HepG2 (cell line): ENCODE results near the gene C5orf47. TPM values are rescaled to one million over a fixed set of nuclear protein-coding genes. Genes with fewer than 3 reads are reported as not detected.

Source experiments
- CBX1 ChIP-seq: IDR thresholded peaks from one replicate; pipeline ENCODE4 v1.6.1; 2016; ENCODE audit warnings: antibody characterized with exemption, low read depth
- ERF ChIP-seq: IDR thresholded peaks from 2 replicates; pipeline ENCODE4 v1.6.1; 2018; ENCODE audit warnings: missing biosample characterization, missing genetic modification reagents
- FOXK1 ChIP-seq: sonication (generic); formaldehyde crosslinking; IDR thresholded peaks from 2 replicates; pipeline ENCODE4 v1.4.0; 2020; ENCODE audit warnings: low read depth, missing genetic modification reagents, borderline replicate concordance
- KLF6 ChIP-seq: IDR thresholded peaks from 2 replicates; pipeline ENCODE4 v1.8.0; 2016; ENCODE audit warnings: missing biosample characterization, missing genetic modification reagents
- KMT2B ChIP-seq: IDR thresholded peaks from 2 replicates; pipeline ENCODE4 v1.6.1; 2016; ENCODE audit warnings: missing genetic modification reagents, missing compliant biosample characterization
- MEIS2 ChIP-seq: sonication (generic); formaldehyde crosslinking; IDR thresholded peaks from 2 replicates; pipeline ENCODE4 v1.9.0; 2021; ENCODE audit warnings: mild to moderate bottlenecking, missing genetic modification reagents
- MIER2 ChIP-seq: IDR thresholded peaks from 2 replicates; pipeline ENCODE4 v1.6.1; 2016; ENCODE audit warnings: missing biosample characterization, missing genetic modification reagents
- NR2F1 ChIP-seq, 2 experiments: fragments of 450-650 bp in 1 of 2; formaldehyde crosslinking in 1 of 2; IDR thresholded peaks; 2 replicates each; pipeline versions ENCODE4 v1.5.0 to v1.6.1; 2016 to 2020; ENCODE audit warnings: mild to moderate bottlenecking in 1 of 2, missing compliant biosample characterization in 1 of 2, missing genetic modification reagents in 1 of 2, moderate library complexity in 1 of 2
- POGZ ChIP-seq: sonication (generic); formaldehyde crosslinking; IDR thresholded peaks from 2 replicates; pipeline ENCODE4 v1.4.0; 2020; ENCODE audit warnings: mild to moderate bottlenecking, missing genetic modification reagents
- RXRB ChIP-seq: IDR thresholded peaks from 2 replicates; pipeline ENCODE4 v1.6.1; 2016; ENCODE audit warnings: borderline replicate concordance, missing genetic modification reagents, missing compliant biosample characterization
- SIX1 ChIP-seq: sonication (generic); formaldehyde crosslinking; IDR thresholded peaks from 2 replicates; pipeline ENCODE4 v1.4.0; 2020; ENCODE audit warnings: missing genetic modification reagents, borderline replicate concordance
- ZBTB25 ChIP-seq: IDR thresholded peaks from 2 replicates; pipeline ENCODE4 v1.6.1; 2018; ENCODE audit warnings: missing genetic modification reagents
- ZMYM2 ChIP-seq: sonication (generic); formaldehyde crosslinking; IDR thresholded peaks from 2 replicates; pipeline ENCODE4 v1.8.0; 2022; ENCODE audit warnings: mild to moderate bottlenecking, missing genetic modification reagents
- ZNF136 ChIP-seq: sonication (generic); formaldehyde crosslinking; IDR thresholded peaks from 2 replicates; pipeline ENCODE4 v1.8.1; 2022; ENCODE audit warnings: low read depth, mild to moderate bottlenecking, moderate library complexity, missing genetic modification reagents
- ZNF232 ChIP-seq: sonication (generic); formaldehyde crosslinking; IDR thresholded peaks from 2 replicates; pipeline ENCODE4 v1.4.0; 2020; ENCODE audit warnings: missing genetic modification reagents, borderline replicate concordance
- ZNF256 ChIP-seq: sonication (generic); formaldehyde crosslinking; conservative IDR thresholded peaks from 2 replicates; pipeline ENCODE4 v1.4.0; 2020; ENCODE audit warnings: missing genetic modification reagents
- ZNF367 ChIP-seq: sonication (generic); formaldehyde crosslinking; IDR thresholded peaks from 2 replicates; pipeline ENCODE4 v1.4.0; 2020; ENCODE audit warnings: missing genetic modification reagents, borderline replicate concordance
- ZNF432 ChIP-seq: sonication (generic); formaldehyde crosslinking; IDR thresholded peaks from 2 replicates; pipeline ENCODE4 v1.5.0; 2020; ENCODE audit warnings: missing genetic modification reagents, mild to moderate bottlenecking, borderline replicate concordance
- ZNF550 ChIP-seq: sonication (generic); formaldehyde crosslinking; IDR thresholded peaks from 2 replicates; pipeline ENCODE4 v1.4.0; 2020; ENCODE audit warnings: mild to moderate bottlenecking, missing genetic modification reagents, borderline replicate concordance
- ZNF766 ChIP-seq: sonication (generic); formaldehyde crosslinking; IDR thresholded peaks from 2 replicates; pipeline ENCODE4 v1.5.0; 2020; ENCODE audit warnings: missing genetic modification reagents, borderline replicate concordance
- ZNF878 ChIP-seq: sonication (generic); formaldehyde crosslinking; IDR thresholded peaks from 2 replicates; pipeline ENCODE4 v1.8.1; 2023; ENCODE audit warnings: mild to moderate bottlenecking, missing genetic modification reagents, moderate library complexity
- polyA plus RNA-seq, 8 experiments: library from polyadenylated mRNA; depleted of rRNA in 3 of 8; stranded (reverse) in 7 of 8; unstranded in 1 of 8; fragments of >200 nt; fragmentation: Illumina TruSeq in 4 of 8; extraction: Trizol in 4 of 8; gene quantifications; 2 replicates each; pipeline versions ENCODE4 v1.2.1 to v1.2.3, GENCODE V29; 2011 to 2016; ENCODE audit warnings: low read depth in 4 of 8, missing spikeins in 1 of 8, mixed read lengths in 1 of 8; ENCODE audit not compliant: insufficient read depth in 1 of 8
- total RNA-seq, 5 experiments: library from RNA; depleted of rRNA; stranded (reverse); fragments of >200 nt; fragmentation: Illumina TruSeq; extraction: Trizol; gene quantifications; 2 replicates each; pipeline ENCODE4 v1.2.3, GENCODE V29; 2016; ENCODE audit warnings: low read depth in 1 of 5
- TF ChIP-seq, protein P1 (sequence below): sonication (generic); formaldehyde crosslinking; IDR thresholded peaks from 2 replicates; pipeline ENCODE4 v1.4.0; 2020; ENCODE audit warnings: missing genetic modification reagents; ENCODE audit errors: not compliant biosample characterization
- TF ChIP-seq, protein P2 (sequence below): sonication (generic); formaldehyde crosslinking; IDR thresholded peaks from 2 replicates; pipeline ENCODE4 v1.4.0; 2020; ENCODE audit warnings: low read depth, mild to moderate bottlenecking, missing genetic modification reagents
- TF ChIP-seq, protein P3 (sequence below), 2 experiments: IDR thresholded peaks; 2 replicates each; pipeline ENCODE4 v1.6.1; 2011 to 2012; ENCODE audit warnings: low read length in 2 of 2, borderline replicate concordance in 1 of 2, low read depth in 1 of 2, mild to moderate bottlenecking in 1 of 2, moderate library complexity in 1 of 2

C5orf47 gene
- total and polyA plus RNA-seq, 2 of the 13 experiments (the other 11 are each of a cell fraction or from before 2014, with no cell fraction given), result not detected

DNA sequence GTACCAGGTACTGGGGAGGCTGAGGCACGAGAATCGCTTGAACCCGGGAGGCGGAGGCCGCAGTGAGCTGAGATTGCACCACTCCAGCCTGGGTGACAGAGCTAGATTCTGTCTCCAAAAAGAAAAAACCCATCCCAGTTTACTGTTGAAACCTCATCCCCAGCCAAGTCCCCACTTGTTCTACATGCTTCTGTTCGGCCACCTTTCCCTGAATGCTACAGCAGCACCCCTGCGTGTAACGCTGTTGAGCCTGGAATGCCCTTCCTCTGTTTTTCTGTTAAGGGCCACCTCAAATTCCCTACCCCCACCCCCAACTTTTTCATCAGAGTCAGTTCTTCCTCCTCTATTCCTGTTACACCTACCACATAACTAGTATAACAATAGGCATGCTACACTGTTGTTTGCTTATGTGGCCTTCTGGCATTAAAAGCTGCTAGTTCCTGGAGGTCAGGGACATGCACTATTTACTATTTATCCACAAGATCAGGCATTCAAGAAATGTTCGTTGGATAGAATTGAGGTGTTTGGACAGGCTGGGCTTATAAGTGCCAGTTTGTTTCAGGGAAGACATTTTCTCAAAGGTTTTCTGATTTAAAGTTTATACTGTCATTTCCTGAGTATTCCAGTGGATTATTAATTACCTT is 47.1 kb upstream of the C5orf47 start (continued):
- TF ChIP-seq, protein P1, sequence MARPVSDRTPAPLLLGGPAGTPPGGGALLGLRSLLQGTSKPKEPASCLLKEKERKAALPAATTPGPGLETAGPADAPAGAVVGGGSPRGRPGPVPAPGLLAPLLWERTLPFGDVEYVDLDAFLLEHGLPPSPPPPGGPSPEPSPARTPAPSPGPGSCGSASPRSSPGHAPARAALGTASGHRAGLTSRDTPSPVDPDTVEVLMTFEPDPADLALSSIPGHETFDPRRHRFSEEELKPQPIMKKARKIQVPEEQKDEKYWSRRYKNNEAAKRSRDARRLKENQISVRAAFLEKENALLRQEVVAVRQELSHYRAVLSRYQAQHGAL (CRISPR knock-in tag), result no peak
- peak; percentile 91 for TF ChIP-seq ERF (CRISPR knock-in tag)
- TF ChIP-seq ZNF432 (CRISPR knock-in tag), result no peak
- 0 out of 2 replicates have a peak, but pooled peaks have one; percentile 31 for TF ChIP-seq ZNF878
- TF ChIP-seq, protein P2, sequence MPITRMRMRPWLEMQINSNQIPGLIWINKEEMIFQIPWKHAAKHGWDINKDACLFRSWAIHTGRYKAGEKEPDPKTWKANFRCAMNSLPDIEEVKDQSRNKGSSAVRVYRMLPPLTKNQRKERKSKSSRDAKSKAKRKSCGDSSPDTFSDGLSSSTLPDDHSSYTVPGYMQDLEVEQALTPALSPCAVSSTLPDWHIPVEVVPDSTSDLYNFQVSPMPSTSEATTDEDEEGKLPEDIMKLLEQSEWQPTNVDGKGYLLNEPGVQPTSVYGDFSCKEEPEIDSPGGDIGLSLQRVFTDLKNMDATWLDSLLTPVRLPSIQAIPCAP, result no peak
- no peak for TF ChIP-seq ZNF232 (CRISPR knock-in tag)
- TF ChIP-seq KMT2B, result peak; percentile 57; the same call in 1 of the 2 replicates
- TF ChIP-seq RXRB (CRISPR knock-in tag), result peak; percentile 92
- peak; percentile 60; the same call in 1 of the 2 replicates for TF ChIP-seq ZBTB25 (CRISPR knock-in tag)
- TF ChIP-seq ZNF136 (CRISPR knock-in tag), result no peak
- no peak for TF ChIP-seq ZNF766 (CRISPR knock-in tag)
- TF ChIP-seq MIER2 (CRISPR knock-in tag), result no peak
- TF ChIP-seq SIX1 (CRISPR knock-in tag), result peak; percentile 62; the same call in 1 of the 2 replicates
- TF ChIP-seq CBX1, result no peak
- no peak for TF ChIP-seq ZMYM2 (CRISPR knock-in tag)
- TF ChIP-seq ZNF550 (CRISPR knock-in tag), result no peak
- TF ChIP-seq POGZ (CRISPR knock-in tag), result peak; percentile 74; the same call in 1 of the 2 replicates
- TF ChIP-seq, protein P3, sequence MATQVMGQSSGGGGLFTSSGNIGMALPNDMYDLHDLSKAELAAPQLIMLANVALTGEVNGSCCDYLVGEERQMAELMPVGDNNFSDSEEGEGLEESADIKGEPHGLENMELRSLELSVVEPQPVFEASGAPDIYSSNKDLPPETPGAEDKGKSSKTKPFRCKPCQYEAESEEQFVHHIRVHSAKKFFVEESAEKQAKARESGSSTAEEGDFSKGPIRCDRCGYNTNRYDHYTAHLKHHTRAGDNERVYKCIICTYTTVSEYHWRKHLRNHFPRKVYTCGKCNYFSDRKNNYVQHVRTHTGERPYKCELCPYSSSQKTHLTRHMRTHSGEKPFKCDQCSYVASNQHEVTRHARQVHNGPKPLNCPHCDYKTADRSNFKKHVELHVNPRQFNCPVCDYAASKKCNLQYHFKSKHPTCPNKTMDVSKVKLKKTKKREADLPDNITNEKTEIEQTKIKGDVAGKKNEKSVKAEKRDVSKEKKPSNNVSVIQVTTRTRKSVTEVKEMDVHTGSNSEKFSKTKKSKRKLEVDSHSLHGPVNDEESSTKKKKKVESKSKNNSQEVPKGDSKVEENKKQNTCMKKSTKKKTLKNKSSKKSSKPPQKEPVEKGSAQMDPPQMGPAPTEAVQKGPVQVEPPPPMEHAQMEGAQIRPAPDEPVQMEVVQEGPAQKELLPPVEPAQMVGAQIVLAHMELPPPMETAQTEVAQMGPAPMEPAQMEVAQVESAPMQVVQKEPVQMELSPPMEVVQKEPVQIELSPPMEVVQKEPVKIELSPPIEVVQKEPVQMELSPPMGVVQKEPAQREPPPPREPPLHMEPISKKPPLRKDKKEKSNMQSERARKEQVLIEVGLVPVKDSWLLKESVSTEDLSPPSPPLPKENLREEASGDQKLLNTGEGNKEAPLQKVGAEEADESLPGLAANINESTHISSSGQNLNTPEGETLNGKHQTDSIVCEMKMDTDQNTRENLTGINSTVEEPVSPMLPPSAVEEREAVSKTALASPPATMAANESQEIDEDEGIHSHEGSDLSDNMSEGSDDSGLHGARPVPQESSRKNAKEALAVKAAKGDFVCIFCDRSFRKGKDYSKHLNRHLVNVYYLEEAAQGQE (IDR thresholded peaks at IDR 0.05; ENCODE audit: borderline replicate concordance in 1 of 2, low read depth in 1 of 2, low read length in 2 of 2), result peak in 1 of 2 experiments; percentile 8; a peak in 1 of 4 replicates
- TF ChIP-seq KLF6, result 0 out of 2 replicates have a peak, but pooled peaks have one; percentile 38
- TF ChIP-seq ZNF256 (CRISPR knock-in tag), result no peak
- TF ChIP-seq ZNF367 (CRISPR knock-in tag), result no peak
- TF ChIP-seq FOXK1 (CRISPR knock-in tag), result peak; percentile 88
- TF ChIP-seq MEIS2 (CRISPR knock-in tag), result no peak
- peak; percentile 72 to 89; a peak in 3 of 4 replicates for TF ChIP-seq NR2F1 (CRISPR knock-in tag; IDR thresholded peaks at IDR 0.05)
